Hypothalamus (tissue), 51 donors: ENCODE results near the gene PLA2G15.

Experiments
- DNase-seq, 51 donors: peaks; one replicate each; lab custom pipeline; 2025; lab: John Stamatoyannopoulos, UW

Gene PLA2G15, protein sequence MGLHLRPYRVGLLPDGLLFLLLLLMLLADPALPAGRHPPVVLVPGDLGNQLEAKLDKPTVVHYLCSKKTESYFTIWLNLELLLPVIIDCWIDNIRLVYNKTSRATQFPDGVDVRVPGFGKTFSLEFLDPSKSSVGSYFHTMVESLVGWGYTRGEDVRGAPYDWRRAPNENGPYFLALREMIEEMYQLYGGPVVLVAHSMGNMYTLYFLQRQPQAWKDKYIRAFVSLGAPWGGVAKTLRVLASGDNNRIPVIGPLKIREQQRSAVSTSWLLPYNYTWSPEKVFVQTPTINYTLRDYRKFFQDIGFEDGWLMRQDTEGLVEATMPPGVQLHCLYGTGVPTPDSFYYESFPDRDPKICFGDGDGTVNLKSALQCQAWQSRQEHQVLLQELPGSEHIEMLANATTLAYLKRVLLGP

DNA sequence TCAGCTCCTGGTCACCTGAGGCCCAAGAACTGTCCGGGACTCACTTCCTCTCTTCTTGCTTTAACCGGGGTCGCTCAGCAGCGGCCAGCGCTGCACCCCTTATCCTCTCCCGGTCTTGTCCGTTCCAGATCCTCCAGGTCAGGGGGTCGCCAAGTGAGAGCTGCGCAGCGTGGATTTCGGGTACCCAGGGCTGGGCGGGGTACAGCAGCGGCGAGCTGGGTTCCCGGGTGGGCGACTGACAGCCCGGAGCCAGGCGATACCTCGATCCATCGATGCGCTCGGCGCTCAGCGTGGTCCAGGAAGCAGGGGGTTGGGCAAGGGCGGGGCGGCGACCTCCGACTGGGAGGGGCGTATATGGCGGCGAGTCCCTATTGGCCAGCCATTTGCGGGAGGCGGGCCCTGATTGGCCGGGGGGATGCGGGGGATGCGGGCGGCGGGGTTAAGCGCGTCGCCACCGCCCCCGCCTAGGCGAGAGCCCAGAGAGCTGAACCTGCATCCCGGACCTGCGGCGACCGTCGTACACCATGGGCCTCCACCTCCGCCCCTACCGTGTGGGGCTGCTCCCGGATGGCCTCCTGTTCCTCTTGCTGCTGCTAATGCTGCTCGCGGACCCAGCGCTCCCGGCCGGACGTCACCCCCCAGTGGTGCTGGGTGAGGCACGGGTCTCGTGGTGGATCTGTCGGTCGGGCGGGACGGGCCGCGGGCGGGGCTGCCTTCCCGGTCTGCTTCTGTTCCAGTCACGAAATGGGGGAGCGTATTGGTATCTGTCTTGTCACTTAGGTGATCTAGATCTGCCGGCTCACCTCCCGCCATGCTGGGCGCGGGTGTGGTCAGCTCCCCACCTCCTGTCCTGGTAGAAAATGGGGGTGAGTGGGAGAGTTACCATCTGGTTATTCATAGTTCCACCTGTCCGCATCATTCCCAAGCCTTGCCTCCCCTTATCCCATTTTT is at the start of gene PLA2G15:
TSS of gene PLA2G15 (plus strand) at position 471 of the 951 bp plus-strand sequence. CDS start at position 525, 54 bp downstream.
- DNase-seq, result peak; percentile 77 to 97 (median 92)

DNA sequence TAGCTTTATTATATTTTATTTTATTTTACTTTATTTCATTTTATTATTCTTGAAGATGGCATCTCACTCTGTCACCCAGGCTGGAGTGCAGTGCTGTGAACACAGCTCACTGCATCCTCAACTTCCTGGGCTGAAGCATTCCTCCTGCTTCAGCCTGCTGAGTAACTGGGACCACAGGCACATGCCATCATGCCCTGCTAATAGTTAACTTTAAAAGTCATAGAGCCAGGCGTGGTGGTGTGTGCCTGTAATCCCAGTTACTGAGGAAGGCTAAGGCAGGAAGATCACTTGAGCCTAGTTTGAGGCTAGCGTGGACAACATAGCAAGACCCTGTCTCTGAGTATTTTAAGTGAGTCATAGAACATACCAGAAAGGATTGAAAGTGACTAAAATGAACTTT is 47.9 kb upstream of the PLA2G15 start:
- DNase-seq, result no peak

DNA sequence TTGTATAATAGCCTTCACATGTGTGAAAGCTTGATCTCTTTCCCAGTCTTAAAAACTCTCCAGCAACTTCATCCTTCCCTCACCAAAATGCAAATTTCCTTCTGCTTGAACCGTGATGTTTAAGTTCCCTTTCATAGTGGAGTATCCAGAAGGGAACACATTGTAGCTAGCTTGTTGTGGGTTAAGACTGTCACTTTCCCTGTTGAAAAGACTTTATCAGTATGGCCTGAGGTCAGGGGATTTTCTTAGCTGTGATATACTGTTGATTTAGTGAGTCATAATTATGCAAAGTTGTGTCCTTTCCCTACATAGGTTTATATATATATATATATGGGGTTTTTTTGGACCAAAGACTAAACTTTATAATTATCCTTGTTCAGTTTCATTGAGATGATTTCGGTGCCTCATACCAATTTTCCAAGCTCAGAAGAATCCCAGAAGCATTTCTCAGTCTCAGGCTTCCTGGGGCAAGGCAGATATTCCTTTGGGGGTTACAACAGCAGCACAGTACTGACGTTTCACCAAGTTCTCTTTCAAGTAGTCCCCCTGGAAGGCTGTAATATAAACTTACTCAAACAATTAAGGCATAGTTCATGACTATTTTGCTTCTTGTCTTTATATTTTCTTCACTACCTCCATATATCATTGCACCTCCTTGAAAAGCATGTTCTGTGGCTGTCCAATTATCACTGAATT is 44.9 kb upstream of the PLA2G15 start:
- no peak for DNase-seq

DNA sequence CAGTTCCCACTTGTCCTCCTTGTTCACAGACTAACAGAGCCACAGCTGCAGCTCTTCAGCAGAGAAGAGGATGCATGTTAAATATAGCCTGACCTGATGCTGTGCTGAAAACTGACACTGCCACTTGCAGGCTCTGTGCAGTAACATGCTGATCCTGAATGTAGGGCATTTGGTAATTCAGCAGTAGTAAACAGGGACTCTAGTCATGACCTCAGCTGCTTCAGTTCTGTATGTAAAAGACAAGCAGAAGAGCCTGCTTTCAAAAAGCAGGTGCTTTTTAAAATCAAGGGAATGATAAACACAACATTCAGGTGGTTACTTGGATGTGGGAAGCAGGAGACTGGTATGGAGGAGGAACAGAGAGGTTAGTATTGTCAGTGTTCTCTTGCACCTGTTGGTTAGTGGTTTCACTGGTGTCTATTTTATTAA is 43.1 kb upstream of the PLA2G15 start:
- DNase-seq, result peak in 14 of 51 donors; percentile 3 to 30 (median 10)

DNA sequence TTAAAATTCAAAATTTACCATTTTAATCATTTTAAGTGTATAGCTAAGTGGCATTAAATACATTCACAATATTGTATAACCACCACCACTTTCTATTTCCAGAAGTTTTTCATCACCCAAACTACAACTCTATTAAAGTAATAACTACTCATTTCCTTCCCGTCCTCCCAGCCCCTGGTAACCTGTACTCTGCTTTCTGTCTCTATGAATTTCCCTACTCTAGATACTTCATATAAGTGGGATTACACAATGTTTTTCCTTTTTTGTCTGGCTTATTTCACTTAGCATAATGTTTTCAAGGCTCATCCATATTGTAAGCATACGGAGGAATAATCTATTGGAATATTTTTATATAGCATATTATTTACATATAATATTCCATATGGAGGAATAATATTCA is 38.9 kb upstream of the PLA2G15 start:
- no peak for DNase-seq

DNA sequence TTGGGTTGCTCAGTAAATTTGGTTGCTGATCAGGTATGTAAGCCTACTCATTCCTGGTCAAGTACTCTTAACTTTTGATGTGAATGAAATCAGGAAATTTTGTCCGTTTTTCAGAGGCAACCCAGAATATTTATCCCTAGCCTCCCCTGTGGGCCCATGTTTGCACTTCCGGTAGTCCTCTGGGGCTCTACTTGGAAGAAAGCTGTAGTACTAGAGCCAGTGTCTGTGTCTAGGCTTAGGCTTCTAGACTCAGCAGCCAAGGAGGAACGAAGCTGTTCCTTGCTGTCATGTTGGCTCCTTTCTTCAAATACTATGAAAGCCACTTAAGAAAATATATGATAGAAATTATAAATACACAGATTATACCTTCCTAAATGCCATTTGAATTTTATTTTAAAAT is 30.4 kb upstream of the PLA2G15 start:
- no peak for DNase-seq

DNA sequence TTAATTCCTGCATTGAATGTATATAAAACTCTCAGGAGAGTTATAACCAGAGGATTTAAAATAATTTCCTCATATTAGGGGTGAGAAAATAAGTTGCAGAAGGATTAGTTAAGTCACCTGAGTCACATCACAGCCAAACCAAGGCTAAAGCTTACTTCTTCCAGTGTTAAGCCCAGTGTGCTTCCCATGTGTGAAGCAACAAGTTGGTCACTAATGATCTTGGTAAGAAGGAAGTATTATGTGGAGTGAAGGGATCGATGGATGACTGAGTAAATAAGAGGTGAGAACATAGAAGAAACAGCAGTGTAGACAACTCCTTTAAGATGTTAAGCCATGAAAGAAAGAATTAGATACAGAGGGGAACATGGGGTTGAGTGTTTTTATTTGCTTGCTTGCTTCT is 29.9 kb upstream of the PLA2G15 start:
- no peak for DNase-seq

DNA sequence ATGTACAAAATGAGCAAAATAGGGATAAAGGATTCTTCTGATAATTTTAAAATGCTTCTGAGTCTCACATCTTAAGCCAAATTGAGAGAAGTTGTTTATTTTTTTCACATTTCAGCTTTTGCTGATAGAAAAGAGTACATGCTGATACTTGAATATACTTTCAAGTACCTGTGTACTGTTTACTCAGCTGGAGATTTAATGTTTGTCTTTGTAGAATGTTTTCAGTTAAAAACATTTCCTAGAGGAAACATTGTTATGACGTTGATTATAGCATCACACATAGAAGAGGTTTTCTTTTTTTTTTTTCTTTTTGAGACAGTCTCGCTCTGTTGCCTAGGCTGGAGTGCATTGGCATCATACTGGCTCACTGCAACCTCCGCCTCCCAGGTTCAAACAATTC is 28.9 kb upstream of the PLA2G15 start:
- no peak for DNase-seq

DNA sequence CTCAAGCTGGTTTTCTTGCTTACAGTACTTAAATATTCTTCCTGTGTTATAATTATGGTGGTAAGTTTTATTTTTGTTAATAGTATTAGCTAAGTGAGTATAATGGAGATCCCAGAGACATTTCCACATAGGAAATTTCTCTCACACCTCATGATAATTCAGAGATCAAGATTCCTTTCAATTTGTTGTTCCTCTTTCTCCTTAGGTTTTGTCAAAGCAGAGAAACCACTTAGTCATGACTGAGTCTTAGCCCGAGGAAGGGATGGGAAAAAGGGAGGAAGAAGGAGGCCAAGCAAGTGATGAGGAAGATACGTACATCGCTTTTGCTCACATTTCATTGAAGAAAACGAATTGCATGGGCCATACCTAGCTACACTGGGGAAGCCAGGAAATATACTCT is 27.7 kb upstream of the PLA2G15 start:
- no peak for DNase-seq

DNA sequence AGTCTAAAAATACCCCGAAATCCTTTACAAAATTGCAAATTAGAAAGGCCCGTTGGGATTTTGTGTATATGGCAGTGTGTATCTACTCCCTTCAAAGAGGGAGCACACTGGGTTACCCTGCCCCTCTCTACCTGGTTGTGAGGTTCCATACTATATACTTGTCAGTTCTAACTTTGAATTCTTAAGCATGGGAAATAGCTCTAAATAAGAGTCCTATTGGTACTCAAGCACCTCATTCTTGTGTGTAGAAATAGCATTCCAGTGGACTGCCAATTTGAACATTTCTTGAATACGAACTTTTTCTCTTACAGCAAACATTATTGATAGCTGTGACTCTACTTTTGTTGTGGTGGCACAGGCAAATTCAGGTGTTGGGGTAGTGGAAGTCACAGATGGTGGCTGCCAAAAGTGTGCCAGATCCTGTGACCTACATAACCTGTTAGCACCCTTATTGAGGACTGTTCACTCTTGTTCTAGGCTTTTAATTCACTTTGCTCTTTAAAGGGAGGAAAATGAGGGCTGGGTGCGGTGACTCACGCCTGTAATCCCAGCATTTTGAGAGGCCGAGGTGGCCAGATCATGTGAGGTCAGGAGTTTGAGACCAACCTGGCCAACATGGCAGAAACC is 25.3 kb upstream of the PLA2G15 start:
- DNase-seq, result no peak

DNA sequence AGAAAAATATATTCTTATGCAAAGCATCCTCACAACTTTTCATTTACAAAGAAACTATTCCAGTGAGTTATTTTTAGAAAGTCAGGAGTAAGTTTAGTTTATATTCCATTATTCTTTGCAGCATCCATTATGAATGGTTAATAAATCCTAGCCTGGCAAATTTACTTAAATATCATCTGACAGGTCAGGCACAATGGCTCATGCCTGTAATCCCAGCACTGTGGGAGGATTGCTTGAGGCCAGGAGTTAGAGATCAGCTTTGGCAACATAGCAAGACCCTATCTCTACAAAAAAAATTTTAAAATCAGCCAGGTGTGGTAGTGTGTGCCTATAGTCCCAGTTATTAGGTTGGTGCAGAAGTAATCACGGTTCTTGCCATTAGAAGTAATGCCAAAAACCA is 22.1 kb upstream of the PLA2G15 start:
- DNase-seq, result no peak

DNA sequence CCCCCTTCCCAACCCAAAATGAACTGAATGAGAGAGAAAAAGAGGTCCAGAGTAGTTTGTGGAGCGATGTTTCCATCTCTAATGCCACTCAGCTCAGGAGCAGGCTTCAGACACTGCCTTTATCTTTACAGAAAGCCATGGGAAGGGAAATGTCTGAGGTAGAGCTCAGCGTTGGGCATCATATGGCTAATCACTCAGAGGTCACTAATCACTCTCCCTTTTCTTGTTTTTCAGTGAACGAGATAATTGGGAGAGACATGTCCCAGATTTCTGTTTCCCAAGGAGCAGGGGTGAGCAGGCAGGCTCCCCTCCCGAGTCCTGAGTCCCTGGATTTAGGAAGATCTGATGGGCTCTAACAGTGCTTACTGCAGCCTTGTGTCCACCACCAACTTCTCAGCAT is 19.1 kb upstream of the PLA2G15 start:
- DNase-seq, result no peak

DNA sequence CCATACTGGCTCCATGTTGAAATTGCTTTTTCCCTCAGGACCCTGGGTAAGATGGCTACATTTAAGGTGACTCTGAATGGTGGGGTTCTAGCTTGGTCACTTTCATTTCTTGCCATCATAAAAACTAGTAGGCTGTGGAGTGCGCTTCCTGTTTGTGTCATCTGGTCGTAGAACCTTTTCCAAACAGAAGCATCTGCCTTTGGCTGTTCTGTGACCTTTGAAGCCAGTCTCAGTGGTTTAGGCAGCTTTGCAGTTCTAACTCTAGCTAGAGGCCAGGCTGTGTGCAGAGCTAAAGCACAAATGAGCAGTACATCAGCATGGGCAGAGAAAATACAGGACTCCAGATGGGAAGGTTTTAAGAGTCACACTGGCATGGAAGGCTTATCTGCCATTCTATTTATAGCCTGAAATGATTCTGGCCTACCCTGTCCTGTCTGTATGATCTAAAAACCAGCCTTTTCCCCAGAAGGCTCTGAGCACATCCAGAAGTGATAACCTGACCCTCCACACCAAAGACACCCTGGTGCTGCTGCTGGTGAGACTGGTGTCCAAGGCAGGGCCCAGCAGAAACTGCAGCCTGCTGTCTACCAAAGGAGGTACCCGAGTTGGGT is 17.9 kb upstream of the PLA2G15 start:
- no peak for DNase-seq

DNA sequence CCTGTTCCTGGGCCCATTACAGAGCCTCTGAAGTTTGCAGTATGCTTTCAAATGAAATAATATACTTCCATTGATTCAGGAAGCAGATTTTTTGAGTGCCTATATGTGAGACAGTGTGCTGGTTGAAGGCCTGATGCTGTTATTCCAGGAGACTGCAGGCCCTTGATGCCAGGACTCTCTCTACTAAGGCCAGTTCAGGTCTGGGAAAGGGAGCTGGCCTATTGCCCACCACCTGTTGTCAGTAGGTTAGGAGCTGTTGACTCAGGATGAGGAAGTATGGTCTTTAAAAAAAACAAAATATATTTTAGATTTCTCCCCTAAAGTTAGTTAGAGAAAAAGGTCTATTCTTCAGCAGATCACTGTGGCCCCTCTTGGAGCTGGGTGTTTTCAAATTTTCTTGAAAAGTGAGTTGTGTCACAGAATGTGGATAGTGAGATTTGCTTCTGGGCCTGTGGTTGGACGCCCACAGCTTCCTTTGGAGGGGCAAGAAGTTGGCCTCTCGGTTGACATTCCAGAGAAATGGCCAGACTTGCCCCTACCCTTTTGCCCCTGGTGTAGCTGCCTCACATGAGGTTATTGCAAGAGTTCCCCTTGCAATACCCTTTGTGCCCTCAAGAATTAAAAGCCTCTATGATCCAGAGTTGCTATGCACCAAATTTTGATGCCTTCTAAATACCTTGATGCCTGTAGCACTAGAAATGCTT is 17.2 kb upstream of the PLA2G15 start:
- DNase-seq, result no peak

DNA sequence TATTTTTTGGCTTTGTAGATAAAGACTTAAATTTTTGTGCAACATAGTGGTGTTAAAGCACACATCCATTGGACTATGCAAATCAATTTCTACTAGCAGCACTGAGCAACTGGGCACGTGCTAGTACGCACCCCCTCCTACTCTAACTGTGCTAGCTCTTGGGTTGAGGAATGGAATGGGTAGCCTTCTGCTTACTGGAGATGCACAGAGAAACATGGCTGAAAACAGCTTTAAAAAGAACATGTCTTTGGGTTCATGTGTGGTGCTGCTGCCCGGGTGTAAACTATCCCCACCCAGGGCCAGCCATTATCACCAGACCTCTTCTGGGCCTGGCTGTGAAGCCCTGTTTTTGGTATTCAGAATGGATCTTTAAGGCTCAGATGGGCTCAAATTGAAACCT is 16.5 kb upstream of the PLA2G15 start:
- DNase-seq, result no peak

DNA sequence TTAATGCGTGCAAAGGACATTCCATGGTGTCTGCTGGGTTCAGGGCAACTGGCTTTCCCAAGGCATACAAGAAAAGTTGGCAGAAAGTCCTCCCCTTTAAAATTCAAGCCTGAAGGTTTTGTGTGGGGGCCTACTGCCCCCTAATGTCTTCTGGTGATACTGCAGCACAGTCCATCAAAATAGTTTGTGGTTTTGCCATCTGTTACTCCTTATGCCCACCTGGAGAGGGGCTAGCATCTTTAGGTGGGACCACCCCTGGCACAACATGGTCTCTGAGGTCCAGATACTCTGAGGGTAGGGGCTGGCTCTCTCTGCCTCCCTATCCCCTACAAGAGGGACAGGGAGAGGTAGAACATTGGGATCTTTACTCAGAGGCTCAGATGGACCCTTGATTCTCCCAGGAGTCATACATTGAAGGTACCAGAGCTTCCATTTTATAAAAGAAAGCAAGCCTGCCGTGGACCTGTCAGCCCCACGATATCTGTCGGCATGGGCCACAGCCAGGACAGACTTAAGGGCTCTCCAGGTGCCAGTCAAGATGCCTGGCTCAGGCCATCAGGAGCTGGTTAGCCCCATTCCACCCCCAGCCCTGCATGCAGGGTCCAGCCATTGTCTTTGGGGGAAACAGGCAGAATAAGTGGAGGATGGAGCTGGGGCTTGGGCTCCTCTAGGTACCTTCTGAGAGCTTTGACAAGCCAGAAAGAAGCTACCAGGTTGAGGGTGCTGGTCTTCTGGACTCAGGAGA is 15.6 kb upstream of the PLA2G15 start:
- DNase-seq, result peak in 21 of 51 donors; percentile 6 to 68 (median 25)

DNA sequence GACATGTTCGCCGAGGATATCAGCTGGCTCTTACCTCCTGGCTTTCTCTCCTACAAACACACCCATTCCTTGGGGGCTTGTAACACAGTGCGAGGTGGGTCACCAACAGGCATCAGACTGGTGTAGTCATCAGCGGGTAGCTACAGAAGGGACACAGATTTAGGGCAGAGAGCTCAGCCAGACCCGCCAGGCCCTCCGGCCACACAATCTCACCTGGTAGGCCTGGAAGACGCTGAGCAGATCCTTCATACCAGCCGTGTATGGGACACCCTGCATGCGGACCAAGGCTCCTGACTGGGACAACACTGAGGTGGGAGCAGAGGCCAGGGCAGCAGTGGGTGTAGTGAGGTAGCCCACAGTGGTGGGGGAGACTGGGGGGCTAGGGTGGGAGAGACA is 15.0 kb upstream of the PLA2G15 start:
- DNase-seq, result no peak

DNA sequence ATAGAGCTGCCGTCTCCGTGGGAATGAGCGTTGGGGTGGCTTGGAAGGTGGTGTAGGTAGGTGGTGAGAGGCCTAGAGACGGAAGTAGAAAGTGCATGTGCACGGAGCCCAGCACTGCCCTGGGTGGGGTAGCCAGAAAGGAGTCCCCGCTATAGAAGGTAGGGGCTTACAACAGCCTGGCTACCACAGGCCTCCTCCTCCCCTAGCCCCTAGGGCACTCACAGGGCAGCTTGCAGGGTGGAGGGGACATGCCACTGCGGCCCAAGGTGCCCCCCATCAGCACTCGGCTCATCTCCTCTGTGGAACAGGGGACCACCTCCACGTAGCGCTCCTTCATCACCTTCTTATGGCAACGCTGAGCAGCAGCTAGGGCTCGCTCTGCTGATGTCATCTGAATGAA is 14.2 kb upstream of the PLA2G15 start:
- DNase-seq, result no peak
